Neutrophil (primary cell): ENCODE measurements around the gene CARHSP1.
"Not testable (repeated sequence)": the region's sequence is repeated elsewhere in the genome, so short reads cannot be mapped to it uniquely, and the experiment has no call there.

Experiments used
- H3K27ac ChIP-seq: fragments of 200-600 bp; sonication (generic); 2 replicates; pipeline ENCODE4 v1.5.1; 2016; ENCODE audit warnings: mild to moderate bottlenecking, moderate library complexity
- H3K27me3 ChIP-seq: fragments of 200-600 bp; sonication (generic); 2 replicates; pipeline ENCODE4 v1.6.0; 2016; ENCODE audit warnings: mild to moderate bottlenecking
- H3K36me3 ChIP-seq: fragments of 200-600 bp; sonication (generic); 2 replicates; pipeline ENCODE4 v1.5.1; 2017
- H3K4me1 ChIP-seq, 2 experiments: fragments of 200-600 bp in 1 of 2; sonication (generic) in 1 of 2; 1 replicate in 1 of 2; 2 replicates in 1 of 2; pipeline versions ENCODE4 v1.5.1 to v1.6.1; 2013 to 2016; ENCODE audit warnings: low read depth in 1 of 2, low read length in 1 of 2, mild to moderate bottlenecking in 1 of 2, moderate library complexity in 1 of 2; ENCODE audit not compliant: control insufficient read depth in 1 of 2, insufficient read depth in 1 of 2
- H3K4me3 ChIP-seq, 2 experiments: fragments of 200-600 bp in 1 of 2; sonication (generic) in 1 of 2; 1 replicate in 1 of 2; 2 replicates in 1 of 2; pipeline ENCODE4 v1.5.1; 2013 to 2016; ENCODE audit warnings: low read depth in 1 of 2, low read length in 1 of 2, mild to moderate bottlenecking in 1 of 2, moderate library complexity in 1 of 2
- H3K9me3 ChIP-seq: fragments of 200-600 bp; sonication (generic); 2 replicates; pipeline ENCODE4 v1.5.1; 2016
- TF ChIP-seq, protein P1 (sequence below): fragments of 200-600 bp; sonication (generic); IDR thresholded peaks from 2 replicates; pipeline ENCODE4 v1.5.1; 2016; ENCODE audit warnings: antibody characterized with exemption

CARHSP1 gene

DNA sequence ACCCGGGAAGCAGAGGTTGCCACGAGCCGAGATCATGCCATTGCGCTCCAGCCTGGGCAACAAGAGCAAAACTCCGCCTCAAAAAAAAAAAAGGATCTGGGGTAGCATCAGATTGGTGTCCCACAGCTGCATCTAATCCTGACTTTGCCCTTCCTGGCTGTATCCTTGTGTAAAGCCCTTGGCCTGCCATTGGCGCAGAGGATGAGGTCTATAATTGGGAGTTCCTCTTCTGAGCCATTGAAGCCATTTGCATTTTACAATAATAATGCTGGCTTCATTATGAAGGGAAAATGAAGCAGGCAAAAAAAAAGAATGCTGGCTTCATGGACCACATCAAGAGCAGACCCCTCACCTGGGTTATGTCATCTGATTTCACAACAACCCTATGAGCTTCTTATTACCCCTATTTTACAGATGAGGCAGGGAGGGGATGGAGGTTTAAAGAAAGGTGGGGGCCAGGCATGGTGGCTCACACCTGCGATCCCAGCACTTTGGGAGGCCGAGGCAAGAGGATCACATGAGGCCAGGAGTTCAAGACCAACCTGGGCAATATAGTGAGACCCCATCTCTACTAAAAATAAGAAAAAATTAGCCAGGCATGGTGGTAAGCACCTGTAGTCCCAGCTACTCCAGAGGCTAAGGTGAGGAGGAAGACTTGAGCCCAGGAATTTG, 12.2 kb upstream of the CARHSP1 start:
- Histone ChIP-seq H3K27me3 (peaks cover 28% of the 10 kb centered on the region), H3K27ac (no peak overlapping the region), H3K9me3 (no peaks in the 10 kb centered on the region), H3K36me3 (no peaks in the 10 kb centered on the region), H3K4me1 (peaks cover 2 to 5% of the 10 kb centered on the region in 2 experiments), H3K4me3 (no peak overlapping the region)
- TF ChIP-seq, protein P1, sequence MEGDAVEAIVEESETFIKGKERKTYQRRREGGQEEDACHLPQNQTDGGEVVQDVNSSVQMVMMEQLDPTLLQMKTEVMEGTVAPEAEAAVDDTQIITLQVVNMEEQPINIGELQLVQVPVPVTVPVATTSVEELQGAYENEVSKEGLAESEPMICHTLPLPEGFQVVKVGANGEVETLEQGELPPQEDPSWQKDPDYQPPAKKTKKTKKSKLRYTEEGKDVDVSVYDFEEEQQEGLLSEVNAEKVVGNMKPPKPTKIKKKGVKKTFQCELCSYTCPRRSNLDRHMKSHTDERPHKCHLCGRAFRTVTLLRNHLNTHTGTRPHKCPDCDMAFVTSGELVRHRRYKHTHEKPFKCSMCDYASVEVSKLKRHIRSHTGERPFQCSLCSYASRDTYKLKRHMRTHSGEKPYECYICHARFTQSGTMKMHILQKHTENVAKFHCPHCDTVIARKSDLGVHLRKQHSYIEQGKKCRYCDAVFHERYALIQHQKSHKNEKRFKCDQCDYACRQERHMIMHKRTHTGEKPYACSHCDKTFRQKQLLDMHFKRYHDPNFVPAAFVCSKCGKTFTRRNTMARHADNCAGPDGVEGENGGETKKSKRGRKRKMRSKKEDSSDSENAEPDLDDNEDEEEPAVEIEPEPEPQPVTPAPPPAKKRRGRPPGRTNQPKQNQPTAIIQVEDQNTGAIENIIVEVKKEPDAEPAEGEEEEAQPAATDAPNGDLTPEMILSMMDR, result no peak

DNA sequence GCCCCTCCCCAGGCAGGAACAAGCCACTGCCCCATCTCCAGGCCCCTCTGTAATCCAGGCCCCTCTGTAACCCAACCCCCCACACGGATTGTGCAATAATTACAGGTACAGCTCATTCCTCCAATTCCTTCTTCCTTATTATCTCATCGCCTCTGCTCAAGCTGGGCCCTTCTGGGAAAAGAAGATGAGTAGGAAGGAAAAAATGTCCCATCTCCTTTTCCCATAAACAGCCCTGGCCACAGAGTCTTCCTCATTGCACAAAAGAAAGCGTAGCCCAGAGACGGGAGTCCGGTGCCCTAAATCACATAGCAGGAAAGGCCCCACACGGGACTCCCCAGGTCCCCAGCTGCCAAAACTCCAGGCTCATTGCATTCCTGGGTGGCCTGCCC, 9.7 kb upstream of the CARHSP1 start:
- Histone ChIP-seq H3K27ac (no peak overlapping the region), H3K36me3 (no peaks in the 10 kb centered on the region), H3K4me1 (peaks cover 2 to 5% of the 10 kb centered on the region in 2 experiments), H3K9me3 (no peaks in the 10 kb centered on the region), H3K27me3 (peaks cover 10% of the 10 kb centered on the region), H3K4me3 (no peak overlapping the region)
- TF ChIP-seq, protein P1, result no peak

DNA sequence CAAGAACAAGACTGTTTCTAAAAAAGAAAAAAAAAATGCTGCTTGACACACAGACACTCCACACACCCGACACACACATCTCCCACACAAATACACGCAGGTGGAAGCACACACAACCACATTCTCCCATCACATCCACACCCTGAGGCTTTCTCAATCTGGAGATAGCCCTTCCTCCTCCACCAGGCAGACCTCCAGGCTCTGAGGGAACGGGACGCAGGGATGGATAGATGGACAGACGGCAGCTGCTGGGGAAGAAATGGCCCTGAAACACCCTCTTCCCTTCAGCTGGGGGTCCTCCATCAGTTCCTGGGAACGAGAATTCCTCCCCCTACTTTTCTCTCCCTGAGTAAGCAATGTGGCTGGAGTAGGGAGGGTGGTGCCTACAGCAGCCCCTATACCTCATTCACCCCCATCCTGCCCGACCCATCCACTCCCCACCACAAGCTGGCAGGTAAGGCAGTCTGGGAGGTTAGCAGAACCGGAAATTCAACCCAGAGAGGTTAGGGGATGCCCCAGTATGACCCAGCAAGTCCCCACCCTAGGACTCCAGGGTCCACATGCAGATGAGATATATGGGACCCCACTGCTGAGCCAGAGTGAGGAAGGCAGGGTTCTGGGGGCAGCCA, 9.2 kb upstream of the CARHSP1 start:
- Histone ChIP-seq H3K27ac (no peak overlapping the region), H3K27me3 (peaks cover 10% of the 10 kb centered on the region)

DNA sequence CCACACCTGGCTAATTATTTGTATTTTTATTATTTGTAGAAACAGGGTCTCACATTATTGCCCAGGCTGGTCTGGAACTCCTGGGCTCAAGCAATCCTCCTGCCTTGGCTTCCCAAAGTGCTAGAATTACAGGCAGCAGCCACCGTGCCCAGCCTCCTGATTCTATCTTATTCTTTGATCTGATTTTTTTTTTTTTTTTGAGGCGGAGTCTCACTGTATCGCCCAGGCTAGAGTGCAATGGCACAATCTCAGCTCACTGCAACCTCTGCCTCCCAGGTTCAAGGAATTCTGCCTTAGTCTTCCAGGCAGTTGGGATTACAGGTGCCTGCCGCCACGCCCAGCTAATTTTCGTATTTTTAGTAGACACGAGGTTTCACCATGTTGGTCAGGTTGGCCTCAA, 6.5 kb upstream of the CARHSP1 start:
- H3K36me3 ChIP-seq, H3K27ac ChIP-seq, H3K9me3 ChIP-seq, H3K4me3 ChIP-seq, H3K27me3 ChIP-seq: not testable (repeated sequence)
- H3K4me1 ChIP-seq, result peaks cover 14 to 15% of the 10 kb centered on the region in 2 experiments

More for the DNA sequence above, 9.2 kb upstream of the CARHSP1 start:
- TF ChIP-seq, protein P1, result no peak
- H3K36me3 ChIP-seq, result no peaks in the 10 kb centered on the region
- H3K4me3 ChIP-seq, result no peak overlapping the region
- peaks cover 2 to 5% of the 10 kb centered on the region in 2 experiments for H3K4me1 ChIP-seq
- no peaks in the 10 kb centered on the region for H3K9me3 ChIP-seq

DNA sequence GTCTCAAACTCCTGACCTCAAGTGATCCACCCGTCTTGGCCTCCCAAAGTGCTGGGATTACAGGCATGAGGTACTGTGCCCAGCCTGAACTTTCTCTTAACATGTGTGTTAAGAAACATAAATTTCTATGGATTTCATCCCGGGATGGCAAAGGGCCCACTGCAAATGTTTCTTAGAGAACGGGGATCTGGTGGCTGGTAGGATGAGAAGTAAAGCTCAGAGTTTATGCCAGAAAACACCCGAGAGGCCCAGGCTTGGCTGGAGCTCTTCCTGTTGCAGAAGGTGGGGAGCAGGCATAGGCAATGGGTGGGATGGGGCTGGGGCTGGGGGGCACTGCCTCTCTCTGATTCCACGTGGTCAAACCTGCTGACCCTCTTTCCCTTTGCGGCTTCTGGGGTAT, 5.6 kb upstream of the CARHSP1 start:
- TF ChIP-seq, protein P1, result no peak
- peaks cover 10% of the 10 kb centered on the region for H3K27me3 ChIP-seq
- no peaks in the 10 kb centered on the region for H3K9me3 ChIP-seq
- no peaks in the 10 kb centered on the region for H3K36me3 ChIP-seq
- peaks cover 15 to 17% of the 10 kb centered on the region in 2 experiments for H3K4me1 ChIP-seq
- no peak overlapping the region for H3K4me3 ChIP-seq
- H3K27ac ChIP-seq, result no peak overlapping the region

DNA sequence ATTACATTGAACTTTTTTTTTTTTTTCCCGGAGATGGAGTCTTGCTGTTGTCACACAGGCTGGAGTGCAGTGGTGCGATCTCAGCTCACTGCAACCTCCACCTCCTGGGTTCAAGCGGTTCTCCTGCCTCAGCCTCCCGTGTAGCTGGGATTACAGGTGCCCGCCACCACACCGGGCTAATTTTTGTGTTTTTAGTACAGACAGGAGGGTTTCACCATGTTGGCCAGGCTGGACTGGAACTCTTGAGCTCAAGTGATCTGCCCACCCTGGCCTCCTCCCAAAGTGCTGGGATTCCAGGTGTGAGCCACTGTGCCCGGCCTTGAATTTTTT, 5.0 kb upstream of the CARHSP1 start:
- not testable (repeated sequence) for H3K36me3 ChIP-seq, H3K27me3 ChIP-seq, H3K9me3 ChIP-seq, H3K27ac ChIP-seq, H3K4me3 ChIP-seq
- H3K4me1 ChIP-seq, result peaks cover 17 to 22% of the 10 kb centered on the region in 2 experiments
